Right hindlimb (tissue), 1 donor: ENCODE measurements around the gene RAB39B.

ENCODE experiments used
- DNase-seq: peaks from one replicate; pipeline ENCODE4 v3.0.0-alpha.2; 2018

Gene RAB39B

DNA sequence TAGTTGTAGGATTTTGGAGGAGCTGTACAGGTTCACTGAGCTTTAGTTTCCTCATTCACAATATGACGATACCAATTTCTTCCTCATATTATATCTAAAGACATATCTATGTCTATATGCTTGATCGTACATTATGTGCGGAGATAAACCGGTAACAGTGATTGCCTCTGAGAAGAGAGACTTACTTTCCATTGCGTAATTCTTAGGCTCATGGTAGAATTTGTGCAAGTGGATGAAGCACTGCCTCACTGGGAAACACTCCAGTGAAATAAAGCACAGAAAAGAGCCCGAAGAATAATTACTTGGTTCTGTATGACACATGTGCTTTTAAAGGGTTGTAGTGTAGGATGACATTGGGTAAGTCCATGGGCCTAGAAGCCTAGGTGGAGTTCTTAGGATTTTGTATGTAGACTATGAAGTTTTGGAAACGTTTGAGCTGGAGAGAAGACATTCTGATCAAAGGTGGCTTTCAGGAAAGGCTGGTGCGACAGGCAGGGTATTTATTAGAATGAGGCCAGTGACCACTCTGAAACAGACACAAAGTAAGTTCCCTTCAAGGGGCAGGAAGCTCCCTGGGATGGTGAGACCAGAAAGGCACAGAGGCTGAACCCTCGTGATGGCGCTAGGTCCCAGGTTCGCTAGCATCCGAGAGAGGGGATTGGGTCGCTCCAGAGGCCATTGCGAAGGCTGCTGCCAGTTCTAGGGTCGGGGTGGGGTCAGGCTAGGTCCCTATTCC lies 48.7 kb downstream of the RAB39B start:
- DNase-seq = no peak

DNA sequence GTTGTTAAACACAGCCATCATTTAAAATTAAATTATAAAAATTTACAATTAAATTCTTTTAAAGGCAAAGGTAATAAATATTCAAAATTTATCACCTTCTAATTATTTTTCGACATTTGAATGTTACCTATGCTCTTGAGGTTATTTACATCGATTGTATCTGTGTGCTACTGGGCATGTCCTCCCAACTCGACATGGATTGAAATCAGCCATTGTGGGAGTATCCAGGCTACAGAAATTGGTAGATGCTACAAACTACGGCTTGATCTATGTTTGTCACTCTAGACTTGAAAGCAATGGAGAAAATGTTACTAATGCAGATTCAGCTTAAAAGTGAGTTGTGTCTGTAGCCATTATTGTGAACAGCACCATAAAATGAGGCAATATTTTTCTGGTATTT lies 50.6 kb downstream of the RAB39B start:
- DNase-seq = no peak

DNA sequence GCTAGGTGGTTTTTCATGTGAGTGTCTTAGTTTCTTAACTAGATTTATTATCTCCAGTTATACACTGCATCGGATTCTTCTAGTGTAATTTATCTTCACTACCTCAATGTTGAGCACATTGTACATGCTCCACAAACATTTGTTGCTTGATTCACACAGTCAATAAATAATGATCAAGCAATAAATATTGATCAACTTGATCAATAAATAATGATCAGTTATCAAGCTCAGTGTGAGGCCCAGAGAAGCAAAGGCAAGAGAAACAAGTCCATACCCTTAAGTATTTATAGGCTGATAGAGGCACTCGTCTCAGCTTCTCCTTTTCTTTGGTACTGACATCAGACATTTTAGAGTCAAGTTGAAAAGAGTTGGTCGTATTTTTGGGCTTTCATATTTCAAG lies 53.1 kb downstream of the RAB39B start:
- no peak for DNase-seq
